SK-N-SH (cell line): ENCODE results near the gene DDC. TPM values are rescaled to one million over a fixed set of nuclear protein-coding genes. Genes with fewer than 3 reads are reported as not detected.

ENCODE experiments used
- CTCF ChIA-PET: fragments of 300-600, 350-600 bp; formaldehyde crosslinking; extraction: SDS; loops from one replicate; lab custom pipeline; 2021; lab: Yijun Ruan, JAX
- POLR2A ChIA-PET: fragments of 350-600 bp; sonication (Branson Sonifier 250); formaldehyde crosslinking; extraction: SDS; loops from one replicate; lab custom pipeline; 2020; ENCODE audit warnings: antibody characterized with exemption, inconsistent platforms; lab: Yijun Ruan, JAX
- DNase-seq: peaks from one replicate; pipeline ENCODE4 v3.0.0; 2012
- H2AFZ ChIP-seq: fragments of 200-600 bp; sonication (generic); 2 replicates; pipeline ENCODE4 v1.8.1; 2016; ENCODE audit warnings: antibody characterized with exemption, mild to moderate bottlenecking, low read depth
- H3F3A ChIP-seq: fragments of 200-600 bp; sonication (generic); replicated peaks from 2 replicates; pipeline ENCODE3; 2016; ENCODE audit warnings: antibody characterized with exemption, mild to moderate bottlenecking; ENCODE audit not compliant: insufficient read depth
- H3K27ac ChIP-seq, 2 experiments: fragments of 200-500 bp in 1 of 2; fragments of 200-600 bp in 1 of 2; sonication (Bioruptor generic) in 1 of 2; sonication (generic), shearing (Covaris generic) in 1 of 2; 2 replicates each; pipeline versions ENCODE4 v1.5.1 to v1.6.1; 2014 to 2016; ENCODE audit warnings: low read depth in 2 of 2, inconsistent platforms in 1 of 2, low read length in 1 of 2, mild to moderate bottlenecking in 1 of 2, mixed read lengths in 1 of 2
- H3K27me3 ChIP-seq: fragments of 200-600 bp; sonication (generic), shearing (Covaris generic); 2 replicates; pipeline ENCODE4 v1.6.1; 2016; ENCODE audit warnings: mixed run types; ENCODE audit not compliant: insufficient read depth
- H3K36me3 ChIP-seq, 2 experiments: fragments of 200-500 bp in 1 of 2; fragments of 200-600 bp in 1 of 2; sonication (Bioruptor generic) in 1 of 2; sonication (generic) in 1 of 2; replicated peaks in 1 of 2; 2 replicates each; pipeline versions ENCODE3 to v1.5.1; 2014 to 2016; ENCODE audit warnings: low read length in 1 of 2, mild to moderate bottlenecking in 1 of 2; ENCODE audit not compliant: insufficient read depth in 2 of 2, control insufficient read depth in 1 of 2
- H3K4me1 ChIP-seq, 2 experiments: fragments of 200-500 bp in 1 of 2; fragments of 200-600 bp in 1 of 2; sonication (Bioruptor generic) in 1 of 2; sonication (generic), shearing (Covaris generic) in 1 of 2; 2 replicates each; pipeline versions ENCODE4 v1.5.1 to v1.6.1; 2014 to 2016; ENCODE audit warnings: low read depth in 1 of 2, low read length in 1 of 2, mixed run types in 1 of 2; ENCODE audit not compliant: insufficient read depth in 2 of 2, control insufficient read depth in 1 of 2
- H3K4me2 ChIP-seq: fragments of 200-600 bp; sonication (generic), shearing (Covaris generic); 2 replicates; pipeline ENCODE4 v1.6.1; 2017; ENCODE audit warnings: mixed run types
- H3K4me3 ChIP-seq, 2 experiments: fragments of 200-500 bp in 1 of 2; fragments of 200-600 bp in 1 of 2; sonication (Bioruptor generic) in 1 of 2; sonication (generic), shearing (Covaris generic) in 1 of 2; 2 replicates each; pipeline versions ENCODE4 v1.5.1 to v1.8.1; 2014 to 2016; ENCODE audit warnings: low read depth in 2 of 2, inconsistent platforms in 1 of 2, low read length in 1 of 2, mild to moderate bottlenecking in 1 of 2, mixed read lengths in 1 of 2, moderate library complexity in 1 of 2
- H3K79me2 ChIP-seq: fragments of 200-600 bp; sonication (generic); 2 replicates; pipeline ENCODE4 v1.8.1; 2017; ENCODE audit warnings: mild to moderate bottlenecking; ENCODE audit not compliant: insufficient read depth
- H3K9ac ChIP-seq: fragments of 200-600 bp; sonication (generic); 2 replicates; pipeline ENCODE4 v1.6.1; 2017; ENCODE audit warnings: mixed run types
- H3K9me2 ChIP-seq: fragments of 200-600 bp; sonication (generic); 2 replicates; pipeline ENCODE4 v1.6.1; 2017; ENCODE audit warnings: mixed run types
- H3K9me3 ChIP-seq: fragments of 200-600 bp; sonication (generic); 2 replicates; pipeline ENCODE4 v1.6.1; 2017; ENCODE audit warnings: mixed run types, mild to moderate bottlenecking, moderate library complexity
- H4K20me1 ChIP-seq: fragments of 200-600 bp; sonication (generic); 2 replicates; pipeline ENCODE4 v1.6.1; 2017; ENCODE audit warnings: mild to moderate bottlenecking, mixed run types; ENCODE audit not compliant: insufficient read depth
- ELF1 ChIP-seq: IDR thresholded peaks from 2 replicates; pipeline ENCODE4 v1.4.0; 2012
- EP300 ChIP-seq, 2 experiments: IDR thresholded peaks; 2 replicates each; pipeline versions ENCODE4 v1.4.0 to v1.6.1; 2012; ENCODE audit warnings: borderline replicate concordance in 1 of 2, low read depth in 1 of 2, low read length in 1 of 2
- FOSL2 ChIP-seq: IDR thresholded peaks from 2 replicates; pipeline ENCODE4 v1.4.0; 2012; ENCODE audit warnings: low read depth, mild to moderate bottlenecking, moderate library complexity, borderline replicate concordance
- FOXJ3 ChIP-seq: sonication (generic); formaldehyde crosslinking; IDR thresholded peaks from 2 replicates; pipeline ENCODE4 v1.5.1; 2020; ENCODE audit warnings: mild to moderate bottlenecking, missing genetic modification reagents
- FOXM1 ChIP-seq: IDR thresholded peaks from 2 replicates; pipeline ENCODE4 v1.4.0; 2012; ENCODE audit warnings: low read depth, mild to moderate bottlenecking
- GABPA ChIP-seq: IDR thresholded peaks from 2 replicates; pipeline ENCODE4 v1.4.0; 2012; ENCODE audit warnings: low read depth, mild to moderate bottlenecking
- GATA2 ChIP-seq: sonication (generic); formaldehyde crosslinking; IDR thresholded peaks from 2 replicates; pipeline ENCODE4 v1.5.0; 2020; ENCODE audit warnings: mild to moderate bottlenecking, missing genetic modification reagents
- RFX5 ChIP-seq: IDR thresholded peaks from 2 replicates; pipeline ENCODE4 v1.6.1; 2012; ENCODE audit warnings: mild to moderate bottlenecking, improper control_type of control experiment, low read length
- RXRA ChIP-seq: IDR thresholded peaks from 2 replicates; pipeline ENCODE4 v1.4.0; 2012; ENCODE audit warnings: low read depth, mild to moderate bottlenecking, borderline replicate concordance
- SIN3A ChIP-seq: IDR thresholded peaks from 2 replicates; pipeline ENCODE4 v1.6.1; 2012; ENCODE audit warnings: low read depth, mild to moderate bottlenecking, low read length, moderate library complexity, borderline replicate concordance
- SMC3 ChIP-seq: IDR thresholded peaks from 2 replicates; pipeline ENCODE4 v1.6.1; 2012; ENCODE audit warnings: low read depth, low read length, improper control_type of control experiment
- TAF1 ChIP-seq: IDR thresholded peaks from 2 replicates; pipeline ENCODE4 v1.6.1; 2012; ENCODE audit warnings: low read depth, mild to moderate bottlenecking, low read length, moderate library complexity, borderline replicate concordance
- TEAD4 ChIP-seq: IDR thresholded peaks from 2 replicates; pipeline ENCODE4 v1.4.0; 2012; ENCODE audit warnings: mild to moderate bottlenecking, borderline replicate concordance; ENCODE audit not compliant: insufficient read depth
- YY1 ChIP-seq: IDR thresholded peaks from 2 replicates; pipeline ENCODE4 v1.4.0; 2012; ENCODE audit warnings: low read depth, mild to moderate bottlenecking
- ZBTB33 ChIP-seq: IDR thresholded peaks from 2 replicates; pipeline ENCODE4 v1.4.0; 2012; ENCODE audit warnings: low read depth, borderline replicate concordance
- WGBS: methylation state at CpG from one replicate; pipeline ENCODE4 v1.1.6; 2017; ENCODE audit warnings: low lambda C conversion rate; 5-methylcytosine and 5-hydroxymethylcytosine counted together
- polyA plus RNA-seq, 3 experiments: library from polyadenylated mRNA; depleted of rRNA; stranded (reverse); fragments of >200 nt; gene quantifications; 2 replicates each; pipeline ENCODE4 v1.2.3, GENCODE V29; 2012
- TF ChIP-seq, protein P1 (sequence below): fragments of 150-350 bp; IDR thresholded peaks from 2 replicates; pipeline ENCODE4 v1.6.1; 2017; ENCODE audit warnings: antibody characterized with exemption, low read length, low read depth, borderline replicate concordance

DDC gene
- polyA plus RNA-seq, 1 of the 3 experiments (the other 2 are of a cell fraction): 1.8 TPM

DNA sequence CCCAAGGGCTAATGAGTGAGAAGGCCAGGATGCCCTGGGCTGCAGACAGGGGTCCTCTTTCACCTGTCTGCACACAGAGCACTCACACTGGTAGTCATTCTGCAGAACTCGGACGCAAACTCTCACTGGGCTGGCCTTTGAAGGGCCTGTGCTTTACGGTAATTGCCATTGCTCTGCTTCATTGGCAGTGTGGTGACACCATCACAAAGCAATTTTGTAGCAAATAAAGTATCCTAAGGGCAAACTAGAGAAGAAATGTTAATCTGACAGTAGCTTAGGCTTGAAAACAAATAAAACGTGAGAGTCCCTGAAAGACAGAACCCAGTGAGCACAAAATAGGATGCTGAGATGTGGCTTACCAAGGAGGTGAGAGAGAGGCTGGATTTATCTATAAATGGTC is 84.4 kb downstream of the DDC start:
- no peak for TF ChIP-seq FOXJ3 (CRISPR knock-in tag)
- no peak for TF ChIP-seq EP300 (IDR thresholded peaks at IDR 0.05; ENCODE audit: borderline replicate concordance in 1 of 2, low read depth in 1 of 2, low read length in 1 of 2)
- no peak for TF ChIP-seq GATA2
- TF ChIP-seq, protein P1, sequence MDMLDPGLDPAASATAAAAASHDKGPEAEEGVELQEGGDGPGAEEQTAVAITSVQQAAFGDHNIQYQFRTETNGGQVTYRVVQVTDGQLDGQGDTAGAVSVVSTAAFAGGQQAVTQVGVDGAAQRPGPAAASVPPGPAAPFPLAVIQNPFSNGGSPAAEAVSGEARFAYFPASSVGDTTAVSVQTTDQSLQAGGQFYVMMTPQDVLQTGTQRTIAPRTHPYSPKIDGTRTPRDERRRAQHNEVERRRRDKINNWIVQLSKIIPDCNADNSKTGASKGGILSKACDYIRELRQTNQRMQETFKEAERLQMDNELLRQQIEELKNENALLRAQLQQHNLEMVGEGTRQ: no peak
- no peak for TF ChIP-seq FOSL2
- no peak for TF ChIP-seq SIN3A
- TF ChIP-seq RXRA: no peak
- no peak for TF ChIP-seq FOXM1
- TF ChIP-seq YY1: no peak
- TF ChIP-seq SMC3: no peak
- TF ChIP-seq RFX5: no peak
- TF ChIP-seq ELF1: no peak
- TF ChIP-seq GABPA: no peak
- TF ChIP-seq ZBTB33: no peak
- TF ChIP-seq TEAD4: no peak
- no peak for TF ChIP-seq TAF1
- TF ChIP-seq, all 33 proteins: peak for 0
- 43% methylated on average over 4 of the region's 4 CpGs for WGBS
- peaks cover 20% of the 10 kb centered on the region; the same call in 1 of the 2 replicates for H3K27me3 ChIP-seq
- H3F3A ChIP-seq: no peaks in the 10 kb centered on the region
- no peak overlapping the region for H3K9ac ChIP-seq
- CTCF ChIA-PET: interaction anchor here (0.8 to 1.7 kb wide), 4 partner anchors 12 to 118 kb away, joined by 3 to 17 read pairs (median 4); no protein-coding TSS in a partner anchor
- H4K20me1 ChIP-seq: no peaks in the 10 kb centered on the region
- no peak overlapping the region for H3K4me2 ChIP-seq
- no peak for DNase-seq
- no peaks in the 10 kb centered on the region for H3K79me2 ChIP-seq
- peaks cover 0 to 15% of the 10 kb centered on the region in 2 experiments for H3K36me3 ChIP-seq
- POLR2A ChIA-PET: interaction anchor here (1.6 kb wide), 1 partner anchor 27 kb away, joined by 4 read pairs; no protein-coding TSS in a partner anchor
- no peaks in the 10 kb centered on the region for H3K9me3 ChIP-seq
- no peaks in the 10 kb centered on the region for H3K9me2 ChIP-seq
- no peak overlapping the region for H3K4me3 ChIP-seq
- no peak overlapping the region for H2AFZ ChIP-seq
- peak overlapping the region in 1 of 2 experiments; percentile 64; a peak in 1 of 4 replicates for H3K27ac ChIP-seq
- peaks cover 0 to 36% of the 10 kb centered on the region in 2 experiments; a peak in 2 of 4 replicates for H3K4me1 ChIP-seq
